Heart right ventricle (tissue), 16 donors: ENCODE measurements around the gene FOSL2. TPM values are rescaled to one million over a fixed set of nuclear protein-coding genes. Genes with fewer than 3 reads are reported as not detected.

Experiments used
- ATAC-seq, 8 donors: fragments of 200-7000 bp; cut with Tn5 transposase; one replicate each; pipeline ENCODE4 v1.9.1; 2020; ENCODE audit warnings: mild to moderate bottlenecking in 8 of 8, moderate library complexity in 8 of 8, moderate number of reproducible peaks in 1 of 8
- DNase-seq, 2 donors: peaks; one replicate each; pipeline ENCODE4 v3.0.0-alpha.2; 2020
- H3K27ac ChIP-seq, 10 donors: fragments of 200-600 bp; sonication (generic) in 2 of 10; one replicate each; pipeline versions ENCODE4 v1.5.0 to v1.8.0; 2020 to 2022; ENCODE audit warnings: mild to moderate bottlenecking in 3 of 10
- H3K27me3 ChIP-seq, 7 donors: fragments of 200-600 bp; one replicate each; pipeline ENCODE4 v1.8.0; 2021 to 2022; ENCODE audit warnings: mild to moderate bottlenecking in 2 of 7
- H3K36me3 ChIP-seq, 9 donors: fragments of 200-600 bp; sonication (generic) in 1 of 9; one replicate each; pipeline versions ENCODE4 v1.5.0 to v1.8.0; 2020 to 2022; ENCODE audit warnings: mild to moderate bottlenecking in 2 of 9
- H3K4me1 ChIP-seq, 9 donors: fragments of 200-600 bp; sonication (generic) in 1 of 9; one replicate each; pipeline versions ENCODE4 v1.5.0 to v1.8.0; 2020 to 2022; ENCODE audit warnings: mild to moderate bottlenecking in 4 of 9
- H3K4me3 ChIP-seq, 10 donors: fragments of 200-600 bp; sonication (generic) in 2 of 10; one replicate each; pipeline versions ENCODE4 v1.5.0 to v1.8.0; 2020 to 2022; ENCODE audit warnings: mild to moderate bottlenecking in 7 of 10, moderate library complexity in 2 of 10
- H3K9me3 ChIP-seq, 11 donors: fragments of 200-600 bp in 10 of 11; sonication (generic) in 2 of 11; one replicate each; pipeline versions ENCODE4 v1.5.0 to v1.8.0; 2013 to 2022; ENCODE audit warnings: mild to moderate bottlenecking in 2 of 11, control low read depth in 1 of 11, moderate library complexity in 1 of 11
- WGBS, 2 donors: extraction: QIAGEN DNeasy Blood & Tissue Kit; methylation state at CpG; one replicate each; pipeline ENCODE4 v1.1.7; 2013; ENCODE audit warnings: inconsistent platforms in 1 of 2; 5-methylcytosine and 5-hydroxymethylcytosine counted together
- intact Hi-C, 10 donors: fragments of 100-400 bp; cut with DNase I; formaldehyde crosslinking; loops; one replicate each; pipeline versions ENCODE4 v1.11.1 to v1.14.2; 2022
- polyA plus RNA-seq, 2 donors: library from polyadenylated mRNA; stranded (reverse); fragments of 200-250 nt; gene quantifications; one replicate each; pipeline ENCODE4 v1.2.3, GENCODE V29; 2013
- total RNA-seq, 10 donors: library from RNA; stranded (reverse); fragmentation: NEBNext Ultra II Directional in 3 of 10; extraction: Animal tissue kit (Norgen Biotek cat#: 25700) in 3 of 10; gene quantifications; one replicate each; pipeline versions ENCODE4 v1.2.1 to v1.2.4, GENCODE V29; 2021 to 2023
- TF ChIP-seq, protein P1 (sequence below), 9 donors: fragments of 200-600 bp; sonication (generic) in 2 of 9; IDR thresholded peaks; one replicate each; pipeline versions ENCODE4 v1.5.0 to v1.8.0; 2021 to 2022; ENCODE audit warnings: antibody characterized with exemption in 9 of 9, mild to moderate bottlenecking in 5 of 9, moderate library complexity in 1 of 9
- donor health status: Arrhythmogenic right ventricular cardiomyopathy.
- donor health status: ischemic (EF 13 %, LVEDD 7.1; RV severe dilation, severe dysfunction).
- donor health status: healthy with polysubstance abuse.
- donor health status: DM: no; HTN: yes; CAD: no.
- donor health status: DM: no; HTN: no; CAD: no.
- donor health status: ischemic (EF 25% LVEDD 6.9; RV normal size, moderate dysfunction).
- donor health status: ischemic (EF 25% LVEDD 5.7; RV mildly dilated, moderate dysfunction).
- donor health status: healthy.
- donor health status: DM: yes; HTN: yes; CAD: no.
- donor health status: Ischemic cardiomyopathy.
- donor health status: ischemic (EF 35%, LVEDD 5.7; RV mildly dilated, moderate dysfunction).
- donor health status: nonischemic (EF 11% LVEDD 7.7; RV severe dilation, severe dysfunction).
- donor health status: DM: yes; HTN: yes; CAD: no.
- donor health status: PGD.
- donor health status: ischemic (EF 29% LVEDD 5.4; RV normal size, mild dysfunction).
- donor health status: nonischemic (EF 23%, LVEDD 6.1; RV moderate dilation, normal function).

FOSL2 gene
- total and polyA plus RNA-seq, 12 donors: 16.5 to 182 (median 54.8) TPM

DNA sequence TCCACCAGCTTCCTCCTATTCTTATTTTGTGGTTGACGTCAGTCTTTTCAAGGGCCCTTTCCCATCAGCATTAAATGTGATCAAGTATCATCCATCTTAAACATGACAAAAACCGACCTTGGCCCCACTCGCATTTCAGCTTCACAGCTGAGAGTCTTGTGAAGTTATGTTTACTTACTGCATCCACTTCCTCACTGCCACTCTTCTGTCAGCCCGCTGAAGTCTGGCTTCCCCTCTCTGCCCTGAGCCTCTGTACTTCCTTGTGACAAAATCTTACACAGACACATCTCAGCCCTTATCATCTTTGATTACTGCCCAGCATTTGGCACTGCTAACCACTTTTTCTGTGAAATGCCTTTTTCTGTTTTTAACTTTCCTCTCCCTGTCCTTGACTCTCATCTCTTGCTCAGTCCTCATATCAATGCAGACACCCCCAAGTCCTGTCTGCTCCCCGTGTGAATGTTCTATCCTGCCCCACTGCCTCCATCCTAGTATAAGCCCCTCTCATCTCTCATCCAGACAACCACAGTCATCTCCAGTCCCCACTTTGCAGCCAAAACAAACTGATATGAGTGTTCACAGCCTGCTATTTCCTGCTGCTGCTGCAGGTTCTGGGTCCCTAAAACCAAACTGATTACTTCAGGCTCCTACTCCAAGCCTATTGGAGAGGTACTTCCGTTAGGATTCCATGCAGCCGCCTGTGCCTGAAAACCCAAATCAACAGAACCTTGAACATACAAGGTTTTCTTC is 31.4 kb downstream of the FOSL2 start:
- no peak overlapping the region for H3K4me3 ChIP-seq
- no peaks in the 10 kb centered on the region for H3K27me3 ChIP-seq
- DNase-seq (no peak), ATAC-seq (peak in 3 of 8 donors; percentile 29 to 47 (median 40))
- intact Hi-C loops: no loop called here
- H3K4me1 ChIP-seq: peaks cover 0 to 38% (median 4%) of the 10 kb centered on the region in 9 donors
- TF ChIP-seq, protein P1, sequence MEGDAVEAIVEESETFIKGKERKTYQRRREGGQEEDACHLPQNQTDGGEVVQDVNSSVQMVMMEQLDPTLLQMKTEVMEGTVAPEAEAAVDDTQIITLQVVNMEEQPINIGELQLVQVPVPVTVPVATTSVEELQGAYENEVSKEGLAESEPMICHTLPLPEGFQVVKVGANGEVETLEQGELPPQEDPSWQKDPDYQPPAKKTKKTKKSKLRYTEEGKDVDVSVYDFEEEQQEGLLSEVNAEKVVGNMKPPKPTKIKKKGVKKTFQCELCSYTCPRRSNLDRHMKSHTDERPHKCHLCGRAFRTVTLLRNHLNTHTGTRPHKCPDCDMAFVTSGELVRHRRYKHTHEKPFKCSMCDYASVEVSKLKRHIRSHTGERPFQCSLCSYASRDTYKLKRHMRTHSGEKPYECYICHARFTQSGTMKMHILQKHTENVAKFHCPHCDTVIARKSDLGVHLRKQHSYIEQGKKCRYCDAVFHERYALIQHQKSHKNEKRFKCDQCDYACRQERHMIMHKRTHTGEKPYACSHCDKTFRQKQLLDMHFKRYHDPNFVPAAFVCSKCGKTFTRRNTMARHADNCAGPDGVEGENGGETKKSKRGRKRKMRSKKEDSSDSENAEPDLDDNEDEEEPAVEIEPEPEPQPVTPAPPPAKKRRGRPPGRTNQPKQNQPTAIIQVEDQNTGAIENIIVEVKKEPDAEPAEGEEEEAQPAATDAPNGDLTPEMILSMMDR (IDR thresholded peaks at IDR 0.05): no peak
- peaks cover 0 to 21% (median 0%) of the 10 kb centered on the region in 9 donors for H3K36me3 ChIP-seq
- H3K27ac ChIP-seq: peak overlapping the region in 1 of 10 donors; percentile 85
- 43 to 49% methylated on average over 7 of the region's 7 CpGs for WGBS, 2 donors
- H3K9me3 ChIP-seq: no peaks in the 10 kb centered on the region

- ATAC-seq (no peak), DNase-seq (no peak)
- H3K4me1 ChIP-seq: peaks cover 0 to 38% (median 4%) of the 10 kb centered on the region in 9 donors
- peak overlapping the region in 1 of 10 donors; percentile 85 for H3K27ac ChIP-seq
- H3K36me3 ChIP-seq: peaks cover 0 to 12% (median 0%) of the 10 kb centered on the region in 9 donors
- no peak overlapping the region for H3K4me3 ChIP-seq
- intact Hi-C loops: no loop called here
- H3K9me3 ChIP-seq: no peaks in the 10 kb centered on the region
- 81 to 85% methylated on average over 2 of the region's 2 CpGs for WGBS, 2 donors
- no peaks in the 10 kb centered on the region for H3K27me3 ChIP-seq
- TF ChIP-seq, protein P1 (IDR thresholded peaks at IDR 0.05): no peak
These were observed 32.3 kb downstream of the FOSL2 start for GRCh38 chr2:28424799-28425463.

DNA sequence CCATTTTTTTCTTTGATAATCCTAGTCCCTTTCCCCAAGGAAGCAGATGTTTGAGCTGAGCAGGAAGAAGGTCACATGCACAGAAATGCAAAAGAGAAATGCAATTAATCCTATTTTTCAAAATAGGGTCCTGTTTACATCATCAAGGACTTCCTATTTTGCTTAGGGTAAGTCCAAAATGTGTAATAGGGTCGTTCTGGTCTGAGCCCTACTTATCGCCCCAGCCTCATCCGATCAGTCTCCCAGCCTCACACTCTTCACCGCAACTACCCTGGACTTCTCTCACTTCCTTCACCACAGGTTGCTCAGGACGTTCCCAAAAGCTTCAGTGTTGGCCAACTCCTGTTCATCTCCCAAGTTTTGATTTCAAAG is 32.8 kb downstream of the FOSL2 start:
- TF ChIP-seq, protein P1 (IDR thresholded peaks at IDR 0.05): no peak
- intact Hi-C loops: no loop called here
- H3K9me3 ChIP-seq: no peaks in the 10 kb centered on the region
- no peak for ATAC-seq
- no peak for DNase-seq
- H3K27me3 ChIP-seq: no peaks in the 10 kb centered on the region
- H3K4me1 ChIP-seq: peaks cover 0 to 38% (median 4%) of the 10 kb centered on the region in 9 donors
- no peak overlapping the region for H3K4me3 ChIP-seq
- WGBS, 2 donors: 75 to 79% methylated on average over 5 of the region's 5 CpGs
- peak overlapping the region in 1 of 10 donors; percentile 85 for H3K27ac ChIP-seq
- H3K36me3 ChIP-seq: peaks cover 0 to 7% (median 0%) of the 10 kb centered on the region in 9 donors

GRCh38 chr2:28427741-28428415 is 35.2 kb downstream of the FOSL2 start:
- Histone ChIP-seq H3K4me3 (no peak overlapping the region), H3K9me3 (peaks cover 0 to 2% (median 0%) of the 10 kb centered on the region in 11 donors), H3K4me1 (peaks cover 0 to 41% (median 4%) of the 10 kb centered on the region in 9 donors), H3K36me3 (no peaks in the 10 kb centered on the region), H3K27me3 (no peaks in the 10 kb centered on the region), H3K27ac (no peak overlapping the region)
- ATAC-seq (no peak), DNase-seq (no peak)
- TF ChIP-seq, protein P1 (IDR thresholded peaks at IDR 0.05): no peak
- 92 to 95% methylated on average over 10 of the region's 10 CpGs for WGBS, 2 donors
- intact Hi-C loops: no loop called here
